ENCODE results near the gene SOSTDC1.

- TF ChIP-seq TAF1 (IDR thresholded peaks at IDR 0.05; ENCODE audit: low read depth) (no peak), RAD21 (IDR thresholded peaks at IDR 0.05; ENCODE audit: low read depth) (no peak), EP300 (IDR thresholded peaks at IDR 0.05; ENCODE audit: borderline replicate concordance) (no peak), TEAD4 (IDR thresholded peaks at IDR 0.05) (no peak), MAX (IDR thresholded peaks at IDR 0.05) (no peak), CEBPB (IDR thresholded peaks at IDR 0.05) (no peak), REST (IDR thresholded peaks at IDR 0.05; ENCODE audit: low read depth) (no peak), YY1 (IDR thresholded peaks at IDR 0.05; ENCODE audit: low read depth) (no peak), TCF12 (IDR thresholded peaks at IDR 0.05; ENCODE audit: low read depth) (no peak)
These were observed 38.5 kb upstream of the SOSTDC1 start for GRCh38 chr7:16504019-16504418.

Data from Ishikawa (cell line).